Right ventricle myocardium superior (tissue), 1 donor: ENCODE data around the gene OXLD1. TPM values are rescaled to one million over a fixed set of nuclear protein-coding genes. Genes with fewer than 3 reads are reported as not detected.
A peak's percentile ranks its signal among the peaks of the same experiment; 100 is the strongest.

Experiments
- ATAC-seq: fragments of 200-7000 bp; cut with Tn5 transposase; one replicate; pipeline ENCODE4 v1.9.1; 2020; ENCODE audit warnings: mild to moderate bottlenecking; ENCODE audit not compliant: poor library complexity
- DNase-seq: peaks from one replicate; pipeline ENCODE4 v3.0.0-alpha.2; 2020
- intact Hi-C: fragments of 100-400 bp; cut with DNase I; formaldehyde crosslinking; loops from one replicate; pipeline ENCODE4 v1.11.2; 2022
- long read RNA-seq: library from polyadenylated mRNA; unstranded; transcript quantifications from one replicate; pipeline ENCODE4 v2.0.0, GENCODE V29; 2021
- total RNA-seq: library from RNA; stranded (reverse); fragmentation: NEBNext Ultra II Directional; extraction: Animal tissue kit (Norgen Biotek cat#: 25700); gene quantifications from one replicate; pipeline ENCODE4 v1.2.1, GENCODE V29; 2021
- donor health status: DM: no; HTN: yes; CAD: no; lungs with severe emphysema.

OXLD1 gene
- total RNA-seq: 16.1 TPM
- long read RNA-seq, transcript OXLD1-206 (1 exons, 1,600 nt): major isoform, 14 of 27 reads
- long read RNA-seq, transcript OXLD1-207 (2 exons, 821 nt): minor isoform, 10 of 27 reads
- long read RNA-seq, partial matches to known transcripts: 0 of 27 reads
- long read RNA-seq, other reads (novel, unspliced or antisense): 0 of 27 reads

- intact Hi-C loops: no loop called here
- ATAC-seq (peak; percentile 99), DNase-seq (peak; percentile 99)
Observed at GRCh38 chr17:81666342-81667191, at the start of gene OXLD1, which contains the start of gene CCDC137. TSS of gene OXLD1 (minus strand) at chr17:81666605. CDS start at chr17:81666577, 28 bp downstream. TSS of gene CCDC137 (plus strand) at chr17:81666737. CDS start at chr17:81666767, 30 bp downstream.

- intact Hi-C loops: no loop called here
- DNase-seq (no peak), ATAC-seq (no peak)
Observed at GRCh38 chr17:81715107-81715871, 48.9 kb upstream of the OXLD1 start.

GRCh38 chr17:81714412-81715106, 48.2 kb upstream of the OXLD1 start:
- DNase-seq (no peak), ATAC-seq (no peak)
- intact Hi-C loops: no loop called here

- intact Hi-C loops: no loop called here
- no peak for DNase-seq
Observed at GRCh38 chr17:81713556-81714411, 47.4 kb upstream of the OXLD1 start.

GRCh38 chr17:81713004-81713555, 46.7 kb upstream of the OXLD1 start:
- intact Hi-C loops: no loop called here
- ATAC-seq (no peak), DNase-seq (no peak)

More at GRCh38 chr17:81713556-81714411, 47.4 kb upstream of the OXLD1 start:
- no peak for ATAC-seq

GRCh38 chr17:81712468-81713003, 46.1 kb upstream of the OXLD1 start:
- DNase-seq: no peak
- peak; percentile 5 for ATAC-seq
- intact Hi-C loops: no loop called here

GRCh38 chr17:81711814-81712467, 45.5 kb upstream of the OXLD1 start, which contains the start of gene SLC25A10:
TSS of gene SLC25A10 (plus strand) at chr17:81712284. CDS start at chr17:81712427, 143 bp downstream.
- ATAC-seq: peak; percentile 83
- intact Hi-C loops: no loop called here
- DNase-seq: peak; percentile 82

- DNase-seq (peak; percentile 50), ATAC-seq (no peak)
- intact Hi-C loops: no loop called here
Observed at GRCh38 chr17:81710514-81711308, 44.3 kb upstream of the OXLD1 start.

GRCh38 chr17:81708739-81709185, 42.4 kb upstream of the OXLD1 start:
- DNase-seq (peak; percentile 29), ATAC-seq (no peak)
- intact Hi-C loops: no loop called here

GRCh38 chr17:81707725-81708646, 41.6 kb upstream of the OXLD1 start:
- ATAC-seq (no peak), DNase-seq (peak; percentile 36)
- intact Hi-C loops: no loop called here

GRCh38 chr17:81706757-81707624, 40.6 kb upstream of the OXLD1 start:
- intact Hi-C loops: no loop called here

GRCh38 chr17:81706232-81706611, 39.8 kb upstream of the OXLD1 start:
- DNase-seq (no peak), ATAC-seq (no peak)
- intact Hi-C loops: no loop called here

More at GRCh38 chr17:81706757-81707624, 40.6 kb upstream of the OXLD1 start:
- DNase-seq (peak; percentile 30), ATAC-seq (no peak)

GRCh38 chr17:81705518-81706231, 39.3 kb upstream of the OXLD1 start:
- intact Hi-C loops: no loop called here
- no peak for ATAC-seq
- DNase-seq: no peak
